G401 (cell line): ENCODE results near the gene EMID1. TPM values are rescaled to one million over a fixed set of nuclear protein-coding genes. Genes with fewer than 3 reads are reported as not detected.

ENCODE experiments used
- DNase-seq: peaks from one replicate; pipeline ENCODE4 v3.0.0-alpha.2; 2015; ENCODE audit warnings: low spot score
- in situ Hi-C: cut with HindIII; loops from 2 replicates; pipeline ENCODE4 v1.10.0; 2016; ENCODE audit warnings: low sequenced_read_pairs, mixed read lengths
- total RNA-seq: library from RNA; depleted of rRNA; stranded (reverse); fragments of >200 nt; shearing (Covaris generic); gene quantifications from 2 replicates; pipeline ENCODE4 v1.2.3, GENCODE V29; 2014; rRNA removed

The EMID1 gene
- total RNA-seq, 1 experiment from 2014 or later, result 7.9 TPM

DNA sequence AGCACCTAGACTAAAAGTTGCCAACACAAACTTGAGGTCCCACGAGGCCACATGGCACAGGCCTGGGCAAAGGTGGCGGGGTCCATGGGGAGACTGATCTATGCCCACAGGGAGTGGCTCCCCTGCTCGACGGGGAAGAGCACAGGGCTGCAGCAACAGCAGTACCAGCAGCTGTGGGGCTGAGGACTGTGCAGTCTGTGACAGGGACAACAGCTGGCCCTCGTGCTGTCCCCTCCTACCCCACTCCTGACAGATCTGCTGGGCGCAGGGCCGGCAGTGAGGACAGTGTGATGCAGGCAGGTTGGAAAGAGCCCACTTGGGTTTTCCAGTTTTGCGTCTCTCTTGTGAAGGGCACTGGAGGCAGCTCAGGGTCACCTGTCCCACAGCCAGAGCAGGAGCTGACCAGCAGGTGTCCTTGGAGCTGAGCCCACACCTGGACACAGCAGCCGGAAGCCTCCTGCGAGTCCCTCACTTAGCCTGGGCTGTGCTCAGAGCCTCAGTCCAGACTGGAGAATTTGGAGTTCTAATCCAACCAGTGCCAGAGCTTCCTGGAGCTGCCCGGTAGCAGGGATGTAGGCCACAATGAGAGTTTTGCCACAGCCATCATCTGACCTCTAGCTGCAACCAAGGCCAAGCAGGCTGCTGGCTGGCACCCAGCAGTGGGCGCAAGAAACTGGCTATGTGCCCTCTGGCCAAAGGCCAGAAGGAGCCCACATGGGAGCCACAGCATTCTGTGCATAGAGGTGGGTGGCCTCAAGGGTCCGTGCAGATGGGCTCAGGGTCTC, 97.2 kb downstream of the EMID1 start:
- no peak for DNase-seq
- in situ Hi-C loops, result no loop called here

DNA sequence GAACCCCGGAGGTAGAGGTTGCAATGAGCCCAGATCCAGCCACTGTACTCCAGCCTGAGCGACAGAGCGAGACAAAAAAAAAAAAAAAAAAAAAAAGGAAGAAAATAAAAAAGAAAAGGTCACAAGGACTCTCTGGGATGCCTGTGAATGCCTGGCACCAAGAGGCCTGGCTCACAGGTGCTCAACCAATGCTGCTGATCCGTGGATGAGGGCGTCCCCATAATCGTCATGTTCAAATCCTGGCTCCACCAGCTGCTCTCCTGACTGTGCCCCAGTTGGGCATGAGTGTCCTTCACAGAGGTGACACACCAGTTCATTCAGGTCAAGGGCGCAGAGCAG, 100.1 kb downstream of the EMID1 start:
- in situ Hi-C loops, result no loop called here
- no peak for DNase-seq

DNA sequence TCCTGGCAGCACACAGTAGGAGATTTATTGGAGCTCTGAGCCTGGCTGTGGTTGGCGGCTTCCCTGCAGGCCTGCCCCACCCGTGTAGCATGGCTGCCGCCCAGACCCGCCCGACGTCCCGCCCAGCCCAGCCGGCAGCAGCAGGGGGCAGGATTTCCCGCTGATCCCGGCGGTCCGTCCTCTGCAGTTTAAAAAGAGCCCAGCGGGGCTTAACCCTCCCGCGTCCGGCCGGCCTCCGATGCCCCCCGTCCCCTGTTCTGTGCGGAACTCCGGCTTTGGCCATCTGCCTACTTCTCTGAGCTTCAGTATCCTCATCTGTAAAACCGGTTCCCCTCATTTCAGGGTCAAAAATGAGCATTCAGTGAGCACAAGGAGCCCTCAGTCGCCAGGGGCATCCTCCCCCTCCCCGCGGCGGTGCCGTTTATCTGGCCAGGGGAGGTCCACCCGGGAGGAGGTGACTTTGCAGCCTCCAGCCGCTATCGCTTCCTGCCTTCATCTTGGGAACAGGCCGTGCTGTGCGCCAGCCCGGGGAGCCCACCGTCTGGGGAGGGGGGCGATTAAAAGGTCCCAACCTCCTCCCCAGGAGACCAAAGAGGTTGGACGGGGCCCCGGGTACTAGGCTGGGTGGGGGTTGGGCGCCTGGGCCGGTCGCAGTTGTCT, 100.6 kb downstream of the EMID1 start, which contains the start of gene GAS2L1:
GAS2L1 (plus strand) TSS at position 476 of the 660 bp plus-strand sequence. CDS start 1,456 bp downstream, outside the sequence.
- DNase-seq, result peak; percentile 50
- in situ Hi-C loops, result no loop called here

DNA sequence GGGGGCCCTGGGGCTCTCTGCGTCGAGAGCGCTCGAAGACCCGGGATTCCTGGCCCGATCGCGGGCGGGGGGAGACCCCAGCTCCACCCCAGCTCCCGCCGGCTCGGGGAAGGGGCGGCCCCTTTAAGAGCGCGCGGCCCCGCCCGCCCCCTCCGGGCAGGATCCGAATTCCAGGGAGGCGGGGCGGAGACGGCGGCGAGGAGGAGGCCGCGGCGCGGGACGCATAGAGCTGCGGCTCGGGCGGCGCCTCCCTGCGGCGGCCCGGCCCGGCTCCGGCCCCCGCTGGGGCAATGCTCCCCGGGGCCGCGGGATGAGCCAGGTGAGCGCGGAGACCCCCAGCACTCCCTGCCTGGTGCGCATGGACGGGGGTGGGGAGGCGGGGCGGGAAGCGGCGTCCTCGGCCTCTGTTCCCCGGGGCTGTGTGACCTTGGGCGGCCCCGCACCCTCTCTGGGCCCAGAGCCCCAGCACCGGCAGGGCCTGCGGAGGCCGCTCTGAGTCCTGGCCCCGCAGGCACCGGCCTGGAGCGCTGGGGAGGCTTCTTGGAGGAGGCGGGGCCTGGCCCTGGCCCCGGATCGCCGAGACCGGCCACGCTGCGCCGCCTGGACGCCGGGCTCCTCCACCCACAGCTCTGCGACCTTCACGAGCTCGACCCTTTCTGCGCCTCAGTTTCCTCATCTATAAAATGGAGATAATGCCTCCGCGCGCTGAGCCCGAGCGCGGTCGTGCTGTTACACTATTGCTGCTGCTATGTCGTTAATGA, 101.3 kb downstream of the EMID1 start:
- in situ Hi-C loops, result no loop called here

DNA sequence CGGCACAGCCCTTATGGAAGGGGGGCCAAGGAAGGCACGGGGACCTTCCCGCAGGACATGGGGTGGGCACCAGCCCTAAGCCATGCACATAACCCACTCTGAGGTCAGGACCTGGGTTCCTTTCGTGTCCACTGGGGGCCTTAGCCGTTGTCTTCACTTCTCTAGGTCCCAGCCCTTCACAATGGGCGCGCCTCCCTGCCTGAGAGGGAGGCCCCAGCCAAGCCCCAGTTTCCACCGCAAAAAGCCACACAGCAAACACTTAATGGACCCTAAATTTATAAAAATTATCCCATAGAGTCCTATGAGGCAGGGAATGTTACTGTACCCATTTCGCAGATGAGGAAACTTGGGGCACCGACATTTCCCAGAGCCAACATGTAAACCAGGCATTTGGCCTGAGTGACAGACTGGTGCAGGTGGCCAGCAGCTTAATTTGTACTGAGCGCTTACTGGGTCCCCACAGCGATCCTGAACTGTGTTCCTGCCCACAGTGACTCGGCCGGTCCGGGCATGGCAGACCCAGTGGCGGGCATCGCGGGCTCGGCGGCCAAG, 102.0 kb downstream of the EMID1 start:
- no peak for DNase-seq
- in situ Hi-C loops, result no loop called here

More for the DNA sequence above, 101.3 kb downstream of the EMID1 start:
- peak; percentile 76 for DNase-seq

DNA sequence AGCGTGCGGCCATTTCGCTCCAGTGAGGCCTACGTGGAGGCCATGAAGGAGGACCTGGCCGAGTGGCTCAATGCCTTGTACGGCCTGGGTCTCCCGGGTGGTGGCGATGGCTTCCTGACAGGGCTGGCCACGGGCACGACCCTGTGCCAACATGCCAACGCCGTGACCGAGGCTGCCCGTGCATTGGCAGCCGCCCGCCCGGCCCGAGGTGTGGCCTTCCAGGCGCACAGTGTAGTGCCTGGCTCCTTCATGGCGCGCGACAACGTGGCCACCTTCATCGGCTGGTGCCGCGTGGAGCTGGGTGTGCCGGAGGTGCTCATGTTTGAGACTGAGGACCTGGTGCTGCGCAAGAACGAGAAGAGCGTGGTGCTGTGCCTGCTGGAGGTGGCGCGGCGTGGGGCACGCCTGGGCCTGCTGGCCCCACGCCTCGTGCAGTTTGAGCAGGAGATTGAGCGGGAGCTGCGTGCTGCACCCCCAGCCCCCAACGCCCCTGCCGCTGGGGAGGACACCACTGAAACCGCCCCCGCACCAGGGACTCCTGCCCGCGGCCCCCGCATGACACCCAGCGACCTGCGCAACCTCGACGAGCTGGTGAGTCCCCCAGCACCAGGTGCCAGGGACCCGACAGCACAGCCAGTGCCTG, 102.6 kb downstream of the EMID1 start:
- in situ Hi-C loops, result no loop called here
- no peak for DNase-seq

DNA sequence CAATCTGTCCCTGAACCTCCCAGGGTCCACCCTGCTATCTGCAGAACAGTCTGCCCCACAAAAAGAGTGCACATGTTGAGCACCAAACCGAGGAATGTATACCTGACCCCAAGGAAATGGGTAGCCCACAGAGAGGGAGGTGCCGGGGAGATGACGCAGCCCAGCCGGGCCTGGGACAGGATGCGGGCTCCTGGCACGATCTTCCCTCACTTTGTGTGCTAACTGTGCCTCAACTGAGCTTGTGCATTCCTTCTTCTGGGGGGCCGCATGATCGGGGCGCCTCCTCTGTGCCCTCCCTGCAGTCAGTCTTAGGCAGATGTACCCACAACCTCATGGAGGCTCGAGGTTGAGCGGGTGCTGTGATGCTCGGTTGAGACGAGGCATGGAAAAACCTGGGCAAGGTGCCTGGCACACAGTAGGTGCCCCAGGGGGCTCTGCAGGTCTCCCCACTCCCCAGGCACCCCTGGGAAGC, 103.1 kb downstream of the EMID1 start:
- no peak for DNase-seq
- in situ Hi-C loops, result no loop called here

Other genes starting within 250 kb of the EMID1 start
- not detected in 2 replicates for gene C22orf31, start 144.1 kb upstream of the EMID1 start, total RNA-seq
- gene KREMEN1, start 132.9 kb upstream of the EMID1 start, total RNA-seq, result 9.3 and 9.7 TPM in 2 replicates
- 82.7 and 117 TPM in 2 replicates for gene RHBDD3, start 62.1 kb downstream of the EMID1 start, total RNA-seq
- 164 and 196 TPM in 2 replicates for gene EWSR1, start 62.4 kb downstream of the EMID1 start, total RNA-seq
- 13.2 and 26.3 TPM in 2 replicates for gene GAS2L1, start 100.8 kb downstream of the EMID1 start, total RNA-seq
- gene RASL10A, start 109.8 kb downstream of the EMID1 start, total RNA-seq, result 3.0 and 9.6 TPM in 2 replicates
- 70.0 and 88.7 TPM in 2 replicates for gene AP1B1, start 182.7 kb downstream of the EMID1 start, total RNA-seq
- not detected in 2 replicates for gene RFPL1, start 232.7 kb downstream of the EMID1 start, total RNA-seq